HFFc6 (cell line): ENCODE results near the gene PCDH15. TPM values are rescaled to one million over a fixed set of nuclear protein-coding genes. Genes with fewer than 3 reads are reported as not detected.

ENCODE experiments used
- DNase-seq: peaks from one replicate; pipeline ENCODE4 v3.0.0-alpha.2; 2018
- H3K27ac Mint-ChIP-seq: 2 replicates; pipeline ENCODE4 v1.8.0; 2020; ENCODE audit warnings: mild to moderate bottlenecking, mixed read lengths
- H3K27me3 Mint-ChIP-seq: 2 replicates; pipeline ENCODE4 v1.8.0; 2021; ENCODE audit warnings: mild to moderate bottlenecking, moderate library complexity, mixed read lengths; ENCODE audit not compliant: insufficient read depth
- H3K36me3 Mint-ChIP-seq: 2 replicates; pipeline ENCODE4 v1.8.0; 2021; ENCODE audit warnings: low read depth, mixed read lengths
- H3K4me1 Mint-ChIP-seq: 2 replicates; pipeline ENCODE4 v1.8.0; 2020; ENCODE audit warnings: low read depth, mixed read lengths
- H3K4me3 Mint-ChIP-seq: 2 replicates; pipeline ENCODE4 v1.8.0; 2020; ENCODE audit warnings: mild to moderate bottlenecking, moderate library complexity, mixed read lengths
- H3K9me3 Mint-ChIP-seq: 2 replicates; pipeline ENCODE4 v1.8.0; 2020; ENCODE audit warnings: mild to moderate bottlenecking, mixed read lengths
- total RNA-seq, 6 experiments: library from RNA; stranded (reverse); fragmentation: NEBNext Ultra II Directional; extraction: Animal tissue kit (Norgen Biotek cat#: 25700); gene quantifications; 2 replicates in 1 of 6; 3 replicates in 5 of 6; pipeline ENCODE4 v1.2.3, GENCODE V29; 2021
- TF ChIP-seq, protein P1 (sequence below): fragments of 200-600 bp; sonication (generic); IDR thresholded peaks from 2 replicates; pipeline ENCODE4 v1.5.0; 2021; ENCODE audit warnings: antibody characterized with exemption, mild to moderate bottlenecking

PCDH15 gene
- total RNA-seq, 6 experiments from 2014 or later: not detected

DNA sequence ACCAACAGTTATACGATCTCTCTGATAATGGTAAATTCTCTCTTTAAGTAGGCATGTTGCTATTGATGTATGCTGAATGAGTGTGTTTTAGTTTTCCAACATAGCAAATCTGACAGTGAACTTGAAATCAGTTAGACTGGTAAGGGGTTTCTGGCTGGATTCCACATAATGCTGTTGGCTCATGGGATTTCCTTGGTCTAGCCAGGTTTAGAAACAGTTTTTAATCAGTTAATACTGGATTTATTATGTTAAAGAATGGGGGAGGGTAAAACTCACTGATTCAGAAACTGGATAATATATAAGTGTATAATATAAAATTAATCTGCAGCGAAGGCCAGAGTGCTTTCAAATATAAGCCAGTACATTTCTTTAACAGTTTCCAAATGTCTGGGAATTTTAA lies 55.6 kb downstream of the PCDH15 start:
- TF ChIP-seq, protein P1, sequence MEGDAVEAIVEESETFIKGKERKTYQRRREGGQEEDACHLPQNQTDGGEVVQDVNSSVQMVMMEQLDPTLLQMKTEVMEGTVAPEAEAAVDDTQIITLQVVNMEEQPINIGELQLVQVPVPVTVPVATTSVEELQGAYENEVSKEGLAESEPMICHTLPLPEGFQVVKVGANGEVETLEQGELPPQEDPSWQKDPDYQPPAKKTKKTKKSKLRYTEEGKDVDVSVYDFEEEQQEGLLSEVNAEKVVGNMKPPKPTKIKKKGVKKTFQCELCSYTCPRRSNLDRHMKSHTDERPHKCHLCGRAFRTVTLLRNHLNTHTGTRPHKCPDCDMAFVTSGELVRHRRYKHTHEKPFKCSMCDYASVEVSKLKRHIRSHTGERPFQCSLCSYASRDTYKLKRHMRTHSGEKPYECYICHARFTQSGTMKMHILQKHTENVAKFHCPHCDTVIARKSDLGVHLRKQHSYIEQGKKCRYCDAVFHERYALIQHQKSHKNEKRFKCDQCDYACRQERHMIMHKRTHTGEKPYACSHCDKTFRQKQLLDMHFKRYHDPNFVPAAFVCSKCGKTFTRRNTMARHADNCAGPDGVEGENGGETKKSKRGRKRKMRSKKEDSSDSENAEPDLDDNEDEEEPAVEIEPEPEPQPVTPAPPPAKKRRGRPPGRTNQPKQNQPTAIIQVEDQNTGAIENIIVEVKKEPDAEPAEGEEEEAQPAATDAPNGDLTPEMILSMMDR: no peak
- Mint-ChIP-seq H3K27ac (no peak overlapping the region), H3K9me3 (peaks cover 24% of the 10 kb centered on the region), H3K4me1 (no peaks in the 10 kb centered on the region), H3K27me3 (no peaks in the 10 kb centered on the region), H3K36me3 (no peaks in the 10 kb centered on the region), H3K4me3 (no peak overlapping the region)
- no peak for DNase-seq

- peaks cover 31% of the 10 kb centered on the region for H3K9me3 Mint-ChIP-seq
- TF ChIP-seq, protein P1: no peak
- no peaks in the 10 kb centered on the region for H3K36me3 Mint-ChIP-seq
- H3K27me3 Mint-ChIP-seq: no peaks in the 10 kb centered on the region
- H3K4me3 Mint-ChIP-seq: no peak overlapping the region
- DNase-seq: no peak
- no peak overlapping the region for H3K27ac Mint-ChIP-seq
- H3K4me1 Mint-ChIP-seq: no peaks in the 10 kb centered on the region
Measured at GRCh38 chr10:54742416-54742815, 58.6 kb downstream of the PCDH15 start.

GRCh38 chr10:54728511-54728910 lies 72.5 kb downstream of the PCDH15 start:
- H3K9me3 Mint-ChIP-seq: peaks cover 38% of the 10 kb centered on the region
- TF ChIP-seq, protein P1: no peak
- H3K4me3 Mint-ChIP-seq: no peak overlapping the region
- peaks cover 3% of the 10 kb centered on the region; the same call in 1 of the 2 replicates for H3K36me3 Mint-ChIP-seq
- H3K4me1 Mint-ChIP-seq: no peaks in the 10 kb centered on the region
- no peaks in the 10 kb centered on the region for H3K27me3 Mint-ChIP-seq
- DNase-seq: no peak
- H3K27ac Mint-ChIP-seq: no peak overlapping the region

GRCh38 chr10:54722075-54722474 lies 79.0 kb downstream of the PCDH15 start:
- Mint-ChIP-seq H3K4me1 (no peaks in the 10 kb centered on the region), H3K9me3 (peaks cover 57% of the 10 kb centered on the region), H3K36me3 (peaks cover 4% of the 10 kb centered on the region), H3K27ac (no peak overlapping the region), H3K27me3 (no peaks in the 10 kb centered on the region; the same call in 1 of the 2 replicates), H3K4me3 (no peak overlapping the region)
- DNase-seq: no peak
- TF ChIP-seq, protein P1: no peak

DNA sequence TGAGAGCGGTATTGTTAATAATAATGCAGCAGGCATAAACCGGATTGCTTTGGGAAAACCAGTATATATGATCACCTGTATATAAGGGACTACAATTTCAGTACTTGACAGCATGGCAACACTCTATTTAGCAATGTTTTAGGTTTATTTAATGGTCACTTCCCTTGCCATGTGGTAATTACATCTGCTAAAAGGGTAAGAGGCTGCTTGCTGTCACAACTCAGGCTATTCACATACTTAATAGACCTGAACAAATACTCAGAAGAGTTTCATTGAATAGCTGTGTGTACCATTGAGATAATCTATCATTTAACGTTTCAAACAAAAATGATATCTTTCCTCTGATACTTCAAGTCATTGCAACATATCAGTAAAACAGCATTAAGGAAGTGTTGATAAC lies 90.1 kb downstream of the PCDH15 start:
- DNase-seq: no peak
- Mint-ChIP-seq H3K4me3 (no peak overlapping the region), H3K36me3 (no peaks in the 10 kb centered on the region), H3K9me3 (no peaks in the 10 kb centered on the region; the same call in 1 of the 2 replicates), H3K27me3 (no peaks in the 10 kb centered on the region), H3K4me1 (no peaks in the 10 kb centered on the region), H3K27ac (no peak overlapping the region)
- TF ChIP-seq, protein P1: no peak

GRCh38 chr10:54708591-54708990 lies 92.4 kb downstream of the PCDH15 start:
- Mint-ChIP-seq H3K27me3 (no peaks in the 10 kb centered on the region), H3K36me3 (no peaks in the 10 kb centered on the region), H3K4me3 (no peak overlapping the region), H3K4me1 (no peaks in the 10 kb centered on the region), H3K9me3 (peaks cover 7% of the 10 kb centered on the region; the same call in 1 of the 2 replicates), H3K27ac (no peak overlapping the region)
- no peak for DNase-seq
- TF ChIP-seq, protein P1: no peak
